Heart left ventricle (tissue), 16 donors: ENCODE data around the gene FBXO46. TPM values are rescaled to one million over a fixed set of nuclear protein-coding genes. Genes with fewer than 3 reads are reported as not detected.
A peak's percentile ranks its signal among the peaks of the same experiment; 100 is the strongest.

Experiments
- ATAC-seq, 4 donors: fragments of 200-7000 bp; cut with Tn5 transposase; one replicate each; pipeline ENCODE4 v1.9.1; 2020 to 2022; ENCODE audit warnings: moderate library complexity in 4 of 4, mild to moderate bottlenecking in 3 of 4, moderate number of reproducible peaks in 1 of 4
- DNase-seq, 5 donors: peaks; one replicate each; pipeline ENCODE4 v3.0.0-alpha.2; 2020
- H3K27ac ChIP-seq, 12 donors: fragments of 200-600 bp; sonication (generic) in 4 of 12; one replicate each; pipeline versions ENCODE4 v1.5.0 to v1.8.0; 2016 to 2022; ENCODE audit warnings: mild to moderate bottlenecking in 2 of 12
- H3K27me3 ChIP-seq, 9 donors: fragments of 200-600 bp; sonication (generic) in 2 of 9; one replicate each; pipeline versions ENCODE4 v1.5.1 to v1.8.0; 2016 to 2022; ENCODE audit warnings: mild to moderate bottlenecking in 3 of 9
- H3K36me3 ChIP-seq, 9 donors: fragments of 200-600 bp; sonication (generic) in 2 of 9; one replicate each; pipeline versions ENCODE4 v1.5.0 to v1.8.0; 2018 to 2022; ENCODE audit warnings: mild to moderate bottlenecking in 2 of 9
- H3K4me1 ChIP-seq, 12 donors: fragments of 200-600 bp; sonication (generic) in 4 of 12; one replicate each; pipeline versions ENCODE4 v1.5.0 to v1.8.0; 2016 to 2022; ENCODE audit warnings: mild to moderate bottlenecking in 3 of 12
- H3K4me3 ChIP-seq, 12 donors: fragments of 200-600 bp; sonication (generic) in 4 of 12; one replicate each; pipeline versions ENCODE4 v1.5.0 to v1.8.0; 2017 to 2022; ENCODE audit warnings: mild to moderate bottlenecking in 9 of 12, moderate library complexity in 4 of 12
- H3K9me3 ChIP-seq, 12 donors: fragments of 200-600 bp; sonication (generic) in 4 of 12; one replicate each; pipeline versions ENCODE4 v1.5.0 to v1.8.0; 2016 to 2022; ENCODE audit warnings: mild to moderate bottlenecking in 1 of 12
- POLR2A ChIP-seq, 2 donors: fragments of 450-650 bp; IDR thresholded peaks; one replicate each; pipeline ENCODE4 v1.6.1; 2017; ENCODE audit warnings: antibody characterized with exemption in 2 of 2, mild to moderate bottlenecking in 2 of 2, moderate library complexity in 2 of 2
- WGBS, 4 donors: extraction: QIAGEN DNeasy Blood & Tissue Kit in 2 of 4; methylation state at CpG; one replicate each; pipeline versions ENCODE4 v1.1.5 to v1.1.7; 2013 to 2018; 5-methylcytosine and 5-hydroxymethylcytosine counted together
- intact Hi-C, 10 donors: fragments of 100-400 bp; cut with DNase I; formaldehyde crosslinking; loops; one replicate each; pipeline versions ENCODE4 v1.11.1 to v1.14.2; 2022
- polyA plus RNA-seq, 2 donors: library from polyadenylated mRNA; stranded (reverse); fragments of 200-250 nt; gene quantifications; one replicate each; pipeline ENCODE4 v1.2.3, GENCODE V29; 2013
- total RNA-seq, 9 donors: library from RNA; depleted of rRNA in 2 of 9; stranded (reverse); fragments of >200 nt in 2 of 9; fragmentation: NEBNext Ultra II Directional in 3 of 9; extraction: Animal tissue kit (Norgen Biotek cat#: 25700) in 3 of 9; gene quantifications; one replicate each; pipeline versions ENCODE4 v1.1.0 to v1.2.4, GENCODE V29; 2016 to 2023
- TF ChIP-seq, protein P1 (sequence below), 12 donors: fragments of 200-600 bp; sonication (generic) in 4 of 12; IDR thresholded peaks; one replicate each; pipeline versions ENCODE4 v1.5.0 to v1.8.0; 2018 to 2022; ENCODE audit warnings: antibody characterized with exemption in 12 of 12, mild to moderate bottlenecking in 5 of 12
- donor health status: ischemic (EF 13 %, LVEDD 7.1; RV severe dilation, severe dysfunction).
- donor health status: healthy with polysubstance abuse.
- donor health status: DM: no; HTN: yes; CAD: no.
- donor health status: DM: no; HTN: no; CAD: no.
- donor health status: ischemic (EF 25% LVEDD 6.9; RV normal size, moderate dysfunction).
- donor health status: ischemic (EF 25% LVEDD 5.7; RV mildly dilated, moderate dysfunction).
- donor health status: healthy.
- donor health status: DM: yes; HTN: yes; CAD: no.
- donor health status: ischemic (EF 35%, LVEDD 5.7; RV mildly dilated, moderate dysfunction).
- donor health status: nonischemic (EF 11% LVEDD 7.7; RV severe dilation, severe dysfunction).
- donor health status: DM: yes; HTN: yes; CAD: no.
- donor health status: PGD.
- donor health status: ischemic (EF 29% LVEDD 5.4; RV normal size, mild dysfunction).
- donor health status: nonischemic (EF 23%, LVEDD 6.1; RV moderate dilation, normal function).

The FBXO46 gene
- total and polyA plus RNA-seq, 11 donors = 7.2 to 17.8 (median 10.2) TPM

DNA sequence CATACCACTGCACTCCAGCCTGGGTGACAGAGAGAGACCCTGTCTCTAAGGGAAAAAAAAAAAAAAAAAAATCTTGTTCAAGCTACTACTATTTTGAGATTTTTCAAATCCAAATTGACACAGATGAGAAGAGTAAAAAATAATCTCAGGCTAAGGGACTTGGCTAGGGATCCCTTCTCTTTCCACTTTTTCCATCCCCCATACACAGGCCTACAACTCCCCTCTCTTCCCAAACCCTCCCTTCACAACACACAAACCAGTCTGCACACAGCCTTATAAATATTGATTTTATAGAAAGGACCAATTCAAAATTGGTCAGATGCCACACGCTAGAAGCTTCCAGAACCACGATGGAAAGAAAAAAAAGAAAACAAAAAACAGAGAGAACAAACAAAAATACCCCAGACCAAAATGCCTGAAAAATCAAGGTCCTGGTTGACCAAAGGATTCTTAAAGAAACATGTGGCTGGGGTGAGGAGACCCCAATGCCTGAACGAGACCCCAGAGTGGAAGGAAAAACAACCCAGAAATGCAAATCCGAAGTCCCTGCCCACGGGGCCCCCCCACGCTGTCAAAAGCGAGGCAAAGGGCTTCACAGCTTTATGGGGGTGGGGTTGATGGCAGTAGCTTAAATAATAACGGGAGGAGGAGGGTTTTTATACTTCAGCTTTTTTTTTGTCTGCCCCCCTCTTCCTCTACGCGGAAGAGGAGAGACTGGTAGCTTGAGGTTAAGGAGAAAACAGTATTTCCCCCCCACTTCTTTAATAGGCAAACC lies 20.2 kb downstream of the FBXO46 start:
- WGBS, 4 donors = 70 to 74% (median 72%) methylated on average over 10 of the region's 10 CpGs
- intact Hi-C loops = loop anchor here in 1 of 10 donors (10.0 kb wide), 1 partner anchor 54 kb away; the partner anchor contains the start of gene SIX5
- Histone ChIP-seq H3K27me3 (no peaks in the 10 kb centered on the region), H3K4me1 (peaks cover 0 to 17% (median 1%) of the 10 kb centered on the region in 12 donors), H3K27ac (peak overlapping the region in 1 of 12 donors; percentile 55), H3K36me3 (peaks cover 0 to 33% (median 20%) of the 10 kb centered on the region in 9 donors), H3K4me3 (no peak overlapping the region), H3K9me3 (no peaks in the 10 kb centered on the region)
- DNase-seq = no peak
- TF ChIP-seq, protein P1, sequence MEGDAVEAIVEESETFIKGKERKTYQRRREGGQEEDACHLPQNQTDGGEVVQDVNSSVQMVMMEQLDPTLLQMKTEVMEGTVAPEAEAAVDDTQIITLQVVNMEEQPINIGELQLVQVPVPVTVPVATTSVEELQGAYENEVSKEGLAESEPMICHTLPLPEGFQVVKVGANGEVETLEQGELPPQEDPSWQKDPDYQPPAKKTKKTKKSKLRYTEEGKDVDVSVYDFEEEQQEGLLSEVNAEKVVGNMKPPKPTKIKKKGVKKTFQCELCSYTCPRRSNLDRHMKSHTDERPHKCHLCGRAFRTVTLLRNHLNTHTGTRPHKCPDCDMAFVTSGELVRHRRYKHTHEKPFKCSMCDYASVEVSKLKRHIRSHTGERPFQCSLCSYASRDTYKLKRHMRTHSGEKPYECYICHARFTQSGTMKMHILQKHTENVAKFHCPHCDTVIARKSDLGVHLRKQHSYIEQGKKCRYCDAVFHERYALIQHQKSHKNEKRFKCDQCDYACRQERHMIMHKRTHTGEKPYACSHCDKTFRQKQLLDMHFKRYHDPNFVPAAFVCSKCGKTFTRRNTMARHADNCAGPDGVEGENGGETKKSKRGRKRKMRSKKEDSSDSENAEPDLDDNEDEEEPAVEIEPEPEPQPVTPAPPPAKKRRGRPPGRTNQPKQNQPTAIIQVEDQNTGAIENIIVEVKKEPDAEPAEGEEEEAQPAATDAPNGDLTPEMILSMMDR (IDR thresholded peaks at IDR 0.05) = no peak
- no peak for TF ChIP-seq POLR2A (IDR thresholded peaks at IDR 0.05)
- ATAC-seq = no peak

DNA sequence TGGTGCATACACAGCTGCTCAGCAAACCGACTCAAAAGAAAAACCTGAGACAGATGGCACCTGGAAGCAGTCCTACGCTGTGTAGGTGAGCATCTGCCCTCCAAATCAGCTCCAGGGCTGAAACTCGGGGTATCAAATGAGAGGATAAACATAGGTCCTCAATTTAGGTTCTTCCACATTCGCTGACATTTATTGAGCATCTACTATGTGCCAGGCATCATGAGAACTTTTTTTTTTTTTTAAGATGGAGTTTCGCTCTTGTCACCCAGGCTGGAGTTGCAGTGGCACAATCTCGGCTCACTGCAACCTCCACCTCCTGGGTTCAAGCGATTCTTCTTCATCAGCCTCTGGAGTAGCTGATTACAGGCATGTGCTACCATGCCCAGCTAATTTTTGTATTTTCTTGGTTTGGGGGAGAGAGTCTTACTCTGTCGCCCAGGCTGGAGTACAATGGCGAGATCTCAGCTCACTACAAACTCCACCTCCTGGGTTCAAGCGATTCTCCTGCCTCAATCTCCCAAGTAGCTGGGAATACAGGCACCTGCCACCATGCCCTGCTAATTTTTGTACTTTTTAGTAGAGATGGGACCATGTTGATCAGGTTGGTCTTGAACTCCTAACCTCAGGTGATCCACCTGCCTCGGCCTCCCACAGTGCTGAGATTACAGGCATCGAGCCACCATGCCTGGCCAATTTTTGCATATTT lies 24.8 kb downstream of the FBXO46 start:
- intact Hi-C loops = no loop called here
- peaks cover 0 to 13% (median 0%) of the 10 kb centered on the region in 12 donors for H3K4me1 ChIP-seq
- no peaks in the 10 kb centered on the region for H3K27me3 ChIP-seq
- DNase-seq (no peak), ATAC-seq (no peak)
- no peak for TF ChIP-seq POLR2A (IDR thresholded peaks at IDR 0.05)
- TF ChIP-seq, protein P1 (IDR thresholded peaks at IDR 0.05) = no peak
- H3K36me3 ChIP-seq = peaks cover 0 to 22% (median 14%) of the 10 kb centered on the region in 9 donors
- whole genome bisulfite sequencing, 4 donors = 92 to 97% (median 94%) methylated on average over 11 to 12 of the region's 12 CpGs
- no peak overlapping the region for H3K4me3 ChIP-seq
- H3K9me3 ChIP-seq = no peaks in the 10 kb centered on the region
- H3K27ac ChIP-seq = no peak overlapping the region

DNA sequence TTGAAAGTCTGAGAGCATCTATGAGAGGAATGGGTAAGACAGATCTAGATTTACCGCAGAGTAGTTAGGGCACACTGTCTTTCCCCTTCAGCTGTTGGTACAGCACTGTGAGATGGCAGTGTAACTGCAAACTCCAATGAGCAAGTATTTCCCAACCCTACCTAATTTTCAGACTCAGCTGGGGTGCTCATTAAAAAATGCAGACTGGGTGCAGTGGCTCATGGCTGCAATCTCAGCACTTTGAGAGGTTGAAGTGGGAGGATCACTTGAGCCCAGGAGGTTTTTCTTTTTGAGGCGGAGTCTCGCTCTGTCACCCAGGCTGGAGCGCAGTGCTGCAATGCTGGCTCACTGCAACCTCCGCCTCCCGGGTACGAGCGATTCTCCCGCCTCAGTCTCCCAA lies 25.6 kb downstream of the FBXO46 start:
- Histone ChIP-seq H3K27ac (no peak overlapping the region), H3K27me3 (no peaks in the 10 kb centered on the region), H3K4me3 (no peak overlapping the region), H3K36me3 (peaks cover 0 to 18% (median 11%) of the 10 kb centered on the region in 9 donors), H3K4me1 (peaks cover 0 to 7% (median 0%) of the 10 kb centered on the region in 12 donors), H3K9me3 (no peaks in the 10 kb centered on the region)
- WGBS, 4 donors = 91 to 97% (median 95%) methylated on average over 9 of the region's 9 CpGs
- TF ChIP-seq, protein P1 (IDR thresholded peaks at IDR 0.05) = no peak
- TF ChIP-seq POLR2A (IDR thresholded peaks at IDR 0.05) = no peak
- intact Hi-C loops = no loop called here
- no peak for DNase-seq
- ATAC-seq = no peak

DNA sequence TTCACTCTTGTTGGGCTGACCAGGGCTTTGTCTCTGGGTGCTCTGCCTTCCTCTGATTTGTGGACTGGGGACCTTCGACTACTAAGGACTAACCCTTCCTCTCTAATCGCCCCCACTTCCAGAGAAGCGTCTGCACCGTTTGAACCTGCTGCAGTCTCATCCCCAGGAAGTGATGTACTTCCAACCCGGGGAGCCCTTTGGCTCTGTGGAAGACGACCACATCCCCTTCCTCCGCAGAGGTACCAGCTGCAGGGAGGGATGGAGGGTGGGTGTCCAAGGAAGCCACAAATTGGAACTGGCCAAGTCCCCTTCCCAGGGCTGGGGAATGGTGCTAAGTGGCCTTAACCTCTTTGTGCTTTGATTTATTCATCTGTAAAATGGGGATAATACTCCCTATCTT lies 29.0 kb downstream of the FBXO46 start:
- Histone ChIP-seq H3K4me3 (no peak overlapping the region), H3K4me1 (peaks cover 0 to 1% (median 0%) of the 10 kb centered on the region in 12 donors), H3K27me3 (no peaks in the 10 kb centered on the region), H3K27ac (no peak overlapping the region), H3K9me3 (no peaks in the 10 kb centered on the region), H3K36me3 (peaks cover 0 to 18% (median 11%) of the 10 kb centered on the region in 9 donors)
- WGBS, 4 donors = 61 to 74% (median 68%) methylated on average over 6 to 7 of the region's 7 CpGs
- DNase-seq (no peak), ATAC-seq (no peak)
- intact Hi-C loops = no loop called here
- TF ChIP-seq POLR2A (IDR thresholded peaks at IDR 0.05) = no peak
- TF ChIP-seq, protein P1 (IDR thresholded peaks at IDR 0.05) = no peak
